Measurements from ENCODE around the gene ATAD2B.
"Not testable (repeated sequence)": the region's sequence is repeated elsewhere in the genome, so short reads cannot be mapped to it uniquely, and the experiment has no call there.

Gene ATAD2B

GRCh38 chr2:23746141-23746863 lies 180.6 kb downstream of the ATAD2B start:
- no peak for DNase-seq (ENCODE audit: low read depth)

GRCh38 chr2:23745726-23746105 lies 181.2 kb downstream of the ATAD2B start:
- no peak for DNase-seq (ENCODE audit: low read depth)

GRCh38 chr2:23745068-23745725 lies 181.7 kb downstream of the ATAD2B start:
- DNase-seq (ENCODE audit: low read depth), result no peak

GRCh38 chr2:23736783-23737182 lies 190.1 kb downstream of the ATAD2B start:
- not testable (repeated sequence) for DNase-seq (ENCODE audit: low read depth)

- DNase-seq (ENCODE audit: low read depth), result no peak
Measured at GRCh38 chr2:23734416-23734815, 192.5 kb downstream of the ATAD2B start.

GRCh38 chr2:23723029-23723428 lies 203.9 kb downstream of the ATAD2B start:
- DNase-seq (ENCODE audit: low read depth), result not testable (repeated sequence)

GRCh38 chr2:23722255-23722654 lies 204.7 kb downstream of the ATAD2B start:
- DNase-seq (ENCODE audit: low read depth), result no peak

- no peak for DNase-seq (ENCODE audit: low read depth)
Measured at GRCh38 chr2:23721454-23721826, 205.5 kb downstream of the ATAD2B start.

- DNase-seq (ENCODE audit: low read depth), result no peak
Measured at GRCh38 chr2:23720705-23721453, 206.0 kb downstream of the ATAD2B start.

GRCh38 chr2:23719716-23720115 lies 207.2 kb downstream of the ATAD2B start:
- no peak for DNase-seq (ENCODE audit: low read depth)

GRCh38 chr2:23718931-23719700 lies 207.8 kb downstream of the ATAD2B start:
- no peak for DNase-seq (ENCODE audit: low read depth)

GRCh38 chr2:23713351-23713750 lies 213.6 kb downstream of the ATAD2B start:
- no peak for DNase-seq (ENCODE audit: low read depth)

GRCh38 chr2:23712756-23713151 lies 214.2 kb downstream of the ATAD2B start:
- DNase-seq (ENCODE audit: low read depth), result no peak

GRCh38 chr2:23711979-23712755 lies 214.8 kb downstream of the ATAD2B start:
- no peak for DNase-seq (ENCODE audit: low read depth)

GRCh38 chr2:23709311-23709710 lies 217.6 kb downstream of the ATAD2B start:
- no peak for DNase-seq (ENCODE audit: low read depth)

- no peak for DNase-seq (ENCODE audit: low read depth)
Measured at GRCh38 chr2:23708771-23709170, 218.2 kb downstream of the ATAD2B start.

- DNase-seq (ENCODE audit: low read depth), result no peak
Measured at GRCh38 chr2:23707096-23707495, 219.8 kb downstream of the ATAD2B start.

GRCh38 chr2:23706613-23707078 lies 220.3 kb downstream of the ATAD2B start:
- DNase-seq (ENCODE audit: low read depth), result no peak

GRCh38 chr2:23705771-23706612 lies 220.9 kb downstream of the ATAD2B start:
- no peak for DNase-seq (ENCODE audit: low read depth)

- DNase-seq (ENCODE audit: low read depth), result no peak
Measured at GRCh38 chr2:23703583-23704385, 223.1 kb downstream of the ATAD2B start.

All from stimulated activated CD4-positive, alpha-beta T cell treated with anti-CD3 and anti-CD28 coated beads, Interleukin-2, amount 100 ng/mL, for 4 hours (primary cell).